Measurements from ENCODE around the gene MPLKIP.

DNA sequence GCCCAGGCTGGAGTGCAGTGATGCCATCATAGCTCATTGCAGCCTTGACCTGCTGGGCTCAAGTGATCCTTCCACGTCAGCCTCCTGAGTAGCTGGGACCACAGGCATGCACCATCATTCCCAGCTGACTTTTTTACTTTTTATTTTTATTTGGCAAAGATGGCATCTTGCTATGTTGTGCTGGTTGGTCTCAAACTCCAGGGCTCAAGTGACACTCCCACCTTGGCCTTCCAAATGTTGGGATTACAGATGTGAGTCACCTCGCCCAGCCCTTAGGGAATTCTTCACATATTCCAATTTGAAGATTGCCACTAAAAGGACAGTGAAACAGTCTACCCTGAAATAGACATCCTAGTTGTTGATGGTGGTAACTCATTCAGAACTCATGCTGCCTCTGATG lies 28.1 kb upstream of the MPLKIP start:
- TF ChIP-seq, protein P1, sequence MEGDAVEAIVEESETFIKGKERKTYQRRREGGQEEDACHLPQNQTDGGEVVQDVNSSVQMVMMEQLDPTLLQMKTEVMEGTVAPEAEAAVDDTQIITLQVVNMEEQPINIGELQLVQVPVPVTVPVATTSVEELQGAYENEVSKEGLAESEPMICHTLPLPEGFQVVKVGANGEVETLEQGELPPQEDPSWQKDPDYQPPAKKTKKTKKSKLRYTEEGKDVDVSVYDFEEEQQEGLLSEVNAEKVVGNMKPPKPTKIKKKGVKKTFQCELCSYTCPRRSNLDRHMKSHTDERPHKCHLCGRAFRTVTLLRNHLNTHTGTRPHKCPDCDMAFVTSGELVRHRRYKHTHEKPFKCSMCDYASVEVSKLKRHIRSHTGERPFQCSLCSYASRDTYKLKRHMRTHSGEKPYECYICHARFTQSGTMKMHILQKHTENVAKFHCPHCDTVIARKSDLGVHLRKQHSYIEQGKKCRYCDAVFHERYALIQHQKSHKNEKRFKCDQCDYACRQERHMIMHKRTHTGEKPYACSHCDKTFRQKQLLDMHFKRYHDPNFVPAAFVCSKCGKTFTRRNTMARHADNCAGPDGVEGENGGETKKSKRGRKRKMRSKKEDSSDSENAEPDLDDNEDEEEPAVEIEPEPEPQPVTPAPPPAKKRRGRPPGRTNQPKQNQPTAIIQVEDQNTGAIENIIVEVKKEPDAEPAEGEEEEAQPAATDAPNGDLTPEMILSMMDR (conservative IDR thresholded peaks at IDR 0.05; ENCODE audit: low read depth, low read length) = no peak
- TF ChIP-seq EZH2 (IDR thresholded peaks at IDR 0.05; ENCODE audit: borderline replicate concordance, low read depth, low read length, poor library complexity, severe bottlenecking) = no peak

Measured in A673 (cell line).